ENCODE results near the gene IFNA14.
"Not testable (repeated sequence)": the region's sequence is repeated elsewhere in the genome, so short reads cannot be mapped to it uniquely, and the experiment has no call there.

The IFNA14 gene

GRCh38 chr9:21210311-21210710 is 29.5 kb downstream of the IFNA14 start:
- Histone ChIP-seq H3K4me3 (replicated peaks; ENCODE audit: low read depth, low read length) (no peak overlapping the region), H3K27me3 (replicated peaks; ENCODE audit: control insufficient read depth, insufficient read depth, low read length) (no peaks in the 10 kb centered on the region; the same call in 1 of the 2 replicates), H3K36me3 (ENCODE audit: control insufficient read depth, insufficient read depth, low read length) (no peaks in the 10 kb centered on the region)
- no peak for TF ChIP-seq CTCF (IDR thresholded peaks at IDR 0.05; ENCODE audit: insufficient read depth, low read length, poor library complexity, severe bottlenecking)
- no peak for DNase-seq (ENCODE audit: extremely low read depth, insufficient read length)

- H3K27me3 ChIP-seq (replicated peaks; ENCODE audit: control insufficient read depth, insufficient read depth, low read length); H3K36me3 ChIP-seq (ENCODE audit: control insufficient read depth, insufficient read depth, low read length); DNase-seq (ENCODE audit: extremely low read depth, insufficient read length); H3K4me3 ChIP-seq (replicated peaks; ENCODE audit: low read depth, low read length): not testable (repeated sequence)
Observed at GRCh38 chr9:21207043-21207442, 32.8 kb downstream of the IFNA14 start, which contains the start of gene IFNA10. TSS of gene IFNA10 (minus strand) at chr9:21207143. CDS start at chr9:21207097, 46 bp downstream.

GRCh38 chr9:21205204-21205603 is 34.6 kb downstream of the IFNA14 start:
- Histone ChIP-seq H3K4me3 (replicated peaks; ENCODE audit: low read depth, low read length) (no peak overlapping the region), H3K27me3 (replicated peaks; ENCODE audit: control insufficient read depth, insufficient read depth, low read length) (no peaks in the 10 kb centered on the region), H3K36me3 (ENCODE audit: control insufficient read depth, insufficient read depth, low read length) (no peaks in the 10 kb centered on the region)
- TF ChIP-seq CTCF (IDR thresholded peaks at IDR 0.05; ENCODE audit: insufficient read depth, low read length, poor library complexity, severe bottlenecking): no peak
- DNase-seq (ENCODE audit: extremely low read depth, insufficient read length): no peak

GRCh38 chr9:21202105-21202504 is 37.7 kb downstream of the IFNA14 start, which contains the start of gene IFNA7:
TSS of gene IFNA7 (minus strand) at chr9:21202205. CDS start at chr9:21202165, 40 bp downstream.
- not testable (repeated sequence) for H3K4me3 ChIP-seq (replicated peaks; ENCODE audit: low read depth, low read length); H3K27me3 ChIP-seq (replicated peaks; ENCODE audit: control insufficient read depth, insufficient read depth, low read length); H3K36me3 ChIP-seq (ENCODE audit: control insufficient read depth, insufficient read depth, low read length); DNase-seq (ENCODE audit: extremely low read depth, insufficient read length)

- H3K36me3 ChIP-seq (ENCODE audit: control insufficient read depth, insufficient read depth, low read length); DNase-seq (ENCODE audit: extremely low read depth, insufficient read length); H3K4me3 ChIP-seq (replicated peaks; ENCODE audit: low read depth, low read length); H3K27me3 ChIP-seq (replicated peaks; ENCODE audit: control insufficient read depth, insufficient read depth, low read length): not testable (repeated sequence)
- peak; percentile 67 for TF ChIP-seq CTCF (IDR thresholded peaks at IDR 0.05; ENCODE audit: insufficient read depth, low read length, poor library complexity, severe bottlenecking)
Observed at GRCh38 chr9:21194867-21195776, 44.7 kb downstream of the IFNA14 start.

All from GM06990 (cell line).